NOMO-1 (cell line): ENCODE data around the gene CRYBG2.
"Not testable (repeated sequence)": the region's sequence is repeated elsewhere in the genome, so short reads cannot be mapped to it uniquely, and the experiment has no call there.

ENCODE experiments used
- DNase-seq, 2 experiments: peaks; one replicate each; lab custom pipeline; 2025; ENCODE audit not compliant: unreplicated experiment in 2 of 2; lab: John Stamatoyannopoulos, UW

Gene CRYBG2

GRCh38 chr1:26353976-26354820 is at the start of gene CRYBG2:
Gene CRYBG2, minus strand, starts transcription at chr1:26354130. Its CDS starts 7,473 bp downstream, at chr1:26346657.
- no peak for DNase-seq

- DNase-seq: no peak
Measured at GRCh38 chr1:26403656-26404055, 49.7 kb upstream of the CRYBG2 start.

- DNase-seq: no peak
Measured at GRCh38 chr1:26401891-26402290, 48.0 kb upstream of the CRYBG2 start.

- no peak for DNase-seq
Measured at GRCh38 chr1:26399034-26399433, 45.1 kb upstream of the CRYBG2 start.

GRCh38 chr1:26395754-26396153 is 41.8 kb upstream of the CRYBG2 start:
- no peak for DNase-seq

- peak in 1 of 2 experiments; percentile 54 for DNase-seq
Measured at GRCh38 chr1:26391450-26391849, 37.5 kb upstream of the CRYBG2 start.

GRCh38 chr1:26389604-26390247 is 35.8 kb upstream of the CRYBG2 start:
- no peak for DNase-seq

- no peak for DNase-seq
Measured at GRCh38 chr1:26388791-26389445, 35.0 kb upstream of the CRYBG2 start.

GRCh38 chr1:26387447-26387846 is 33.5 kb upstream of the CRYBG2 start:
- no peak for DNase-seq

- not testable (repeated sequence) for DNase-seq
Measured at GRCh38 chr1:26385063-26385462, 31.1 kb upstream of the CRYBG2 start.

GRCh38 chr1:26384076-26384475 is 30.1 kb upstream of the CRYBG2 start:
- no peak for DNase-seq

GRCh38 chr1:26378879-26379251 is 24.9 kb upstream of the CRYBG2 start:
- DNase-seq: no peak

GRCh38 chr1:26378088-26378878 is 24.4 kb upstream of the CRYBG2 start:
- peak; percentile 79 to 89 for DNase-seq

- DNase-seq: no peak
Measured at GRCh38 chr1:26376050-26376449, 22.1 kb upstream of the CRYBG2 start.

- DNase-seq: no peak
Measured at GRCh38 chr1:26375081-26375480, 21.2 kb upstream of the CRYBG2 start.

- not testable (repeated sequence) for DNase-seq
Measured at GRCh38 chr1:26374361-26374760, 20.4 kb upstream of the CRYBG2 start.

- DNase-seq: no peak
Measured at GRCh38 chr1:26373789-26374188, 19.9 kb upstream of the CRYBG2 start.

GRCh38 chr1:26373281-26373680 is 19.4 kb upstream of the CRYBG2 start:
- DNase-seq: no peak

- DNase-seq: not testable (repeated sequence)
Measured at GRCh38 chr1:26372611-26373010, 18.7 kb upstream of the CRYBG2 start, which contains the start of gene ZNF683. Gene ZNF683, minus strand, starts transcription at chr1:26372750. Its CDS starts 4,179 bp downstream, at chr1:26368571.

- no peak for DNase-seq
Measured at GRCh38 chr1:26372039-26372438, 18.1 kb upstream of the CRYBG2 start.
